ENCODE measurements around the gene NAP1L4. TPM values are rescaled to one million over a fixed set of nuclear protein-coding genes. Genes with fewer than 3 reads are reported as not detected.
A peak's percentile ranks its signal among the peaks of the same experiment; 100 is the strongest.

Gene NAP1L4
- total RNA-seq, 1 experiment from 2014 or later, result 203 TPM

GRCh38 chr11:2999464-2999998, 7.4 kb upstream of the NAP1L4 start:
- no peak for DNase-seq (ENCODE audit: low read depth, low spot score)
- in situ Hi-C loops (cut with HindIII; ENCODE audit: low pct_unique_long_range_greater_than_20kb, low sequenced_read_pairs), result no loop called here

GRCh38 chr11:2998073-2998850, 6.1 kb upstream of the NAP1L4 start:
- in situ Hi-C loops (cut with HindIII; ENCODE audit: low pct_unique_long_range_greater_than_20kb, low sequenced_read_pairs), result no loop called here
- no peak for DNase-seq (ENCODE audit: low read depth, low spot score)

GRCh38 chr11:2997406-2997805, 5.3 kb upstream of the NAP1L4 start:
- no peak for DNase-seq (ENCODE audit: low read depth, low spot score)
- in situ Hi-C loops (cut with HindIII; ENCODE audit: low pct_unique_long_range_greater_than_20kb, low sequenced_read_pairs), result no loop called here

- in situ Hi-C loops (cut with HindIII; ENCODE audit: low pct_unique_long_range_greater_than_20kb, low sequenced_read_pairs), result no loop called here
- no peak for DNase-seq (ENCODE audit: low read depth, low spot score)
These were observed 4.8 kb upstream of the NAP1L4 start for GRCh38 chr11:2996976-2997375.

- DNase-seq (ENCODE audit: low read depth, low spot score), result no peak
- in situ Hi-C loops (cut with HindIII; ENCODE audit: low pct_unique_long_range_greater_than_20kb, low sequenced_read_pairs), result no loop called here
These were observed 3.9 kb upstream of the NAP1L4 start for GRCh38 chr11:2995893-2996554.

- DNase-seq (ENCODE audit: low read depth, low spot score), result no peak
- in situ Hi-C loops (cut with HindIII; ENCODE audit: low pct_unique_long_range_greater_than_20kb, low sequenced_read_pairs), result no loop called here
These were observed 3.0 kb upstream of the NAP1L4 start for GRCh38 chr11:2995031-2995561.

- DNase-seq (ENCODE audit: low read depth, low spot score), result no peak
These were observed 2.2 kb upstream of the NAP1L4 start for GRCh38 chr11:2994336-2994730.

GRCh38 chr11:2992997-2993325, 832 bp upstream of the NAP1L4 start:
- in situ Hi-C loops (cut with HindIII; ENCODE audit: low pct_unique_long_range_greater_than_20kb, low sequenced_read_pairs), result no loop called here
- no peak for DNase-seq (ENCODE audit: low read depth, low spot score)

More at GRCh38 chr11:2994336-2994730, 2.2 kb upstream of the NAP1L4 start:
- in situ Hi-C loops (cut with HindIII; ENCODE audit: low pct_unique_long_range_greater_than_20kb, low sequenced_read_pairs), result no loop called here

- DNase-seq (ENCODE audit: low read depth, low spot score), result no peak
- in situ Hi-C loops (cut with HindIII; ENCODE audit: low pct_unique_long_range_greater_than_20kb, low sequenced_read_pairs), result no loop called here
These were observed 486 bp downstream of the NAP1L4 start for GRCh38 chr11:2991452-2992233.

GRCh38 chr11:2990617-2991451, 1.3 kb downstream of the NAP1L4 start:
- in situ Hi-C loops (cut with HindIII; ENCODE audit: low pct_unique_long_range_greater_than_20kb, low sequenced_read_pairs), result no loop called here
- peak; percentile 34 for DNase-seq (ENCODE audit: low read depth, low spot score)

- no peak for DNase-seq (ENCODE audit: low read depth, low spot score)
- in situ Hi-C loops (cut with HindIII; ENCODE audit: low pct_unique_long_range_greater_than_20kb, low sequenced_read_pairs), result no loop called here
These were observed 2.6 kb downstream of the NAP1L4 start for GRCh38 chr11:2989551-2989950.

- no peak for DNase-seq (ENCODE audit: low read depth, low spot score)
- in situ Hi-C loops (cut with HindIII; ENCODE audit: low pct_unique_long_range_greater_than_20kb, low sequenced_read_pairs), result no loop called here
These were observed 3.1 kb downstream of the NAP1L4 start for GRCh38 chr11:2989006-2989405.

- no peak for DNase-seq (ENCODE audit: low read depth, low spot score)
- in situ Hi-C loops (cut with HindIII; ENCODE audit: low pct_unique_long_range_greater_than_20kb, low sequenced_read_pairs), result no loop called here
These were observed 4.0 kb downstream of the NAP1L4 start for GRCh38 chr11:2987881-2988861.

GRCh38 chr11:2983908-2984307, 8.2 kb downstream of the NAP1L4 start:
- in situ Hi-C loops (cut with HindIII; ENCODE audit: low pct_unique_long_range_greater_than_20kb, low sequenced_read_pairs), result no loop called here
- DNase-seq (ENCODE audit: low read depth, low spot score), result no peak

GRCh38 chr11:2982214-2982613, 9.9 kb downstream of the NAP1L4 start:
- in situ Hi-C loops (cut with HindIII; ENCODE audit: low pct_unique_long_range_greater_than_20kb, low sequenced_read_pairs), result no loop called here
- DNase-seq (ENCODE audit: low read depth, low spot score), result no peak

GRCh38 chr11:2981130-2981529, 11.0 kb downstream of the NAP1L4 start:
- no peak for DNase-seq (ENCODE audit: low read depth, low spot score)
- in situ Hi-C loops (cut with HindIII; ENCODE audit: low pct_unique_long_range_greater_than_20kb, low sequenced_read_pairs), result no loop called here
